ENCODE data around the gene ITPRID2. TPM values are rescaled to one million over a fixed set of nuclear protein-coding genes. Genes with fewer than 3 reads are reported as not detected.

Gene ITPRID2
- total RNA-seq, 1 experiment from 2014 or later: 54.8 TPM

GRCh38 chr2:181910028-181910831, 18.7 kb downstream of the ITPRID2 start:
- peaks cover 1% of the 10 kb centered on the region; the same call in 1 of the 2 replicates for H3K36me3 ChIP-seq (ENCODE audit: control insufficient read depth, insufficient read depth, low read length)
- BruUV-seq (replicated peaks): no TSS peak
- Mint-ChIP-seq H3K27me3 (ENCODE audit: insufficient read depth, unreplicated experiment) (no peaks in the 10 kb centered on the region), H3K36me3 (ENCODE audit: insufficient read depth, unreplicated experiment) (peaks cover 30% of the 10 kb centered on the region), H3K9me3 (ENCODE audit: unreplicated experiment) (no peaks in the 10 kb centered on the region), H3K27ac (ENCODE audit: unreplicated experiment) (no peak overlapping the region), H3K4me1 (ENCODE audit: low read depth, unreplicated experiment) (peaks cover 6% of the 10 kb centered on the region), H3K4me3 (ENCODE audit: unreplicated experiment) (no peak overlapping the region)
- H3K4me1 ChIP-seq: peaks cover 6% of the 10 kb centered on the region; the same call in 1 of the 2 replicates
- no peak for DNase-seq
- H3K9me3 ChIP-seq: no peaks in the 10 kb centered on the region
- no peak for TF ChIP-seq CTCF (IDR thresholded peaks at IDR 0.05; ENCODE audit: insufficient read depth in 1 of 2, low read depth in 1 of 2, low read length in 1 of 2, severe bottlenecking in 1 of 2, unreplicated experiment in 1 of 2)
- H3K4me3 ChIP-seq (ENCODE audit: low read depth, low read length): no peak overlapping the region
- intact Hi-C loops (cut with micrococcal nuclease; ENCODE audit: unreplicated experiment): no loop called here
- POLR2A ChIA-PET: no interaction called here
- CTCF ChIA-PET: no interaction called here
- H3K27me3 ChIP-seq (replicated peaks; ENCODE audit: control insufficient read depth, insufficient read depth, low read length): no peaks in the 10 kb centered on the region

GRCh38 chr2:181911830-181912229, 20.3 kb downstream of the ITPRID2 start:
- TF ChIP-seq CTCF (IDR thresholded peaks at IDR 0.05; ENCODE audit: insufficient read depth in 1 of 2, low read depth in 1 of 2, low read length in 1 of 2, severe bottlenecking in 1 of 2, unreplicated experiment in 1 of 2): no peak
- Histone ChIP-seq H3K36me3 (ENCODE audit: control insufficient read depth, insufficient read depth, low read length) (peaks cover 4% of the 10 kb centered on the region; the same call in 1 of the 2 replicates), H3K9me3 (no peaks in the 10 kb centered on the region), H3K4me1 (peaks cover 6% of the 10 kb centered on the region; the same call in 1 of the 2 replicates), H3K4me3 (ENCODE audit: low read depth, low read length) (no peak overlapping the region), H3K27me3 (replicated peaks; ENCODE audit: control insufficient read depth, insufficient read depth, low read length) (no peaks in the 10 kb centered on the region)
- Mint-ChIP-seq H3K27me3 (ENCODE audit: insufficient read depth, unreplicated experiment) (no peaks in the 10 kb centered on the region), H3K4me1 (ENCODE audit: low read depth, unreplicated experiment) (peaks cover 10% of the 10 kb centered on the region), H3K4me3 (ENCODE audit: unreplicated experiment) (no peak overlapping the region), H3K9me3 (ENCODE audit: unreplicated experiment) (no peaks in the 10 kb centered on the region), H3K27ac (ENCODE audit: unreplicated experiment) (no peak overlapping the region), H3K36me3 (ENCODE audit: insufficient read depth, unreplicated experiment) (peaks cover 27% of the 10 kb centered on the region)
- DNase-seq: no peak
- CTCF ChIA-PET: no interaction called here
- POLR2A ChIA-PET: no interaction called here
- no TSS peak for BruUV-seq (replicated peaks)
- intact Hi-C loops (cut with micrococcal nuclease; ENCODE audit: unreplicated experiment): no loop called here

GRCh38 chr2:181915102-181915501, 23.6 kb downstream of the ITPRID2 start:
- ChIA-PET POLR2A (no interaction called here), CTCF (no interaction called here)
- Mint-ChIP-seq H3K27me3 (ENCODE audit: insufficient read depth, unreplicated experiment) (no peaks in the 10 kb centered on the region), H3K36me3 (ENCODE audit: insufficient read depth, unreplicated experiment) (peaks cover 26% of the 10 kb centered on the region), H3K4me1 (ENCODE audit: low read depth, unreplicated experiment) (peaks cover 12% of the 10 kb centered on the region), H3K27ac (ENCODE audit: unreplicated experiment) (no peak overlapping the region), H3K4me3 (ENCODE audit: unreplicated experiment) (no peak overlapping the region), H3K9me3 (ENCODE audit: unreplicated experiment) (no peaks in the 10 kb centered on the region)
- peaks cover 4% of the 10 kb centered on the region; the same call in 1 of the 2 replicates for H3K36me3 ChIP-seq (ENCODE audit: control insufficient read depth, insufficient read depth, low read length)
- BruUV-seq (replicated peaks): no TSS peak
- no peaks in the 10 kb centered on the region for H3K27me3 ChIP-seq (replicated peaks; ENCODE audit: control insufficient read depth, insufficient read depth, low read length)
- no peak for DNase-seq
- no peaks in the 10 kb centered on the region for H3K9me3 ChIP-seq
- intact Hi-C loops (cut with micrococcal nuclease; ENCODE audit: unreplicated experiment): no loop called here
- H3K4me1 ChIP-seq: peaks cover 9% of the 10 kb centered on the region; the same call in 1 of the 2 replicates
- H3K4me3 ChIP-seq (ENCODE audit: low read depth, low read length): no peak overlapping the region
- TF ChIP-seq CTCF (IDR thresholded peaks at IDR 0.05; ENCODE audit: insufficient read depth in 1 of 2, low read depth in 1 of 2, low read length in 1 of 2, severe bottlenecking in 1 of 2, unreplicated experiment in 1 of 2): no peak

Data from Caco-2 (cell line).